ENCODE data around the gene CHRNA4. TPM values are rescaled to one million over a fixed set of nuclear protein-coding genes. Genes with fewer than 3 reads are reported as not detected.

Gene CHRNA4
- total RNA-seq, 6 experiments from 2014 or later, result 4.6 to 165 (median 26.8) TPM

DNA sequence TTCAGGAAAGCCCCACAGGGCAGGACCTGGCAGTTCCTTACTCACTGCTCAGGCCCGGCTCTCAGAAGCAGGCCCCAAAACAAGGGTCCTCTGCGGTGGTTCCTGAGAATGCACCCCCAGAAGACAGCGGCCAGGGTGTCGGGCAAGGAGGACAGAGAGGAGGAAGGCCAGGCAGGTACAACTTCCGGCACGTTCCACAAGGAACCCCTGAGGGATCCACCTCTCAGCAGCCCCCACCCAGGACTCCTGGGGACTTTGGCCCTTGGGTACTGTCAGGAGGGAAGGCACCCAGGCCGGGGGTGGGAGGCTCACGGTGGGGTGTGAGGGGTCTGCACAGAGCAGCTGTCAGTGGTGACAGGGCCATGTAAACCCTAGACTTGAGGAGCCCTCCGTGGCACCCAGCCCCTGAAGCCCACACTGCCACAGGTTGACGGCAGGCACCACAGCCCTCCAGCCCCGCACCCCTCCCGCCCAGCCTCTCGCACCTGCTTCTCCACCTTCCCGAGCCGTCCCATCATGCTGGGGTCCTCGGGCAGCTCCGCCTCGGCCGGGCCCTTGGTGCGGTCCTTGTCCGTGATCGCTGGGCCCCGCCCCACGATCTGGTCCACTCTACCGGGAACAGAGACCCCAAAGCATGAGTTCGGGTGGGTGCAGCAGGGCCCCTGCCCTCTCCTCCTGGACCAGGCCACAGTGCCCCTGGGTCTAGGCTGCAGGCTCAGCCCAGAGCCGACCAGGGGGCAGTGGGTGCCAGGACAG is 47.0 kb upstream of the CHRNA4 start:
- H3K36me3 ChIP-seq, result no peaks in the 10 kb centered on the region
- H3K27ac ChIP-seq, result no peak overlapping the region
- ATAC-seq (no peak), DNase-seq (no peak)
- no peaks in the 10 kb centered on the region for H3K4me1 ChIP-seq
- intact Hi-C loops (cut with DNase I), result no loop called here
- no peak overlapping the region for H3K4me3 ChIP-seq
- no CpG with 5 or more reads among the region's 27 CpGs for WGBS (ENCODE audit: insufficient coverage, low coverage, low lambda C conversion rate, missing lambda C conversion rate)
- H3K9me3 ChIP-seq, result no peaks in the 10 kb centered on the region
- H3K27me3 ChIP-seq, result no peaks in the 10 kb centered on the region
- no peak for TF ChIP-seq POLR2A (IDR thresholded peaks at IDR 0.05)
- TF ChIP-seq CTCF (IDR thresholded peaks at IDR 0.05), result no peak

DNA sequence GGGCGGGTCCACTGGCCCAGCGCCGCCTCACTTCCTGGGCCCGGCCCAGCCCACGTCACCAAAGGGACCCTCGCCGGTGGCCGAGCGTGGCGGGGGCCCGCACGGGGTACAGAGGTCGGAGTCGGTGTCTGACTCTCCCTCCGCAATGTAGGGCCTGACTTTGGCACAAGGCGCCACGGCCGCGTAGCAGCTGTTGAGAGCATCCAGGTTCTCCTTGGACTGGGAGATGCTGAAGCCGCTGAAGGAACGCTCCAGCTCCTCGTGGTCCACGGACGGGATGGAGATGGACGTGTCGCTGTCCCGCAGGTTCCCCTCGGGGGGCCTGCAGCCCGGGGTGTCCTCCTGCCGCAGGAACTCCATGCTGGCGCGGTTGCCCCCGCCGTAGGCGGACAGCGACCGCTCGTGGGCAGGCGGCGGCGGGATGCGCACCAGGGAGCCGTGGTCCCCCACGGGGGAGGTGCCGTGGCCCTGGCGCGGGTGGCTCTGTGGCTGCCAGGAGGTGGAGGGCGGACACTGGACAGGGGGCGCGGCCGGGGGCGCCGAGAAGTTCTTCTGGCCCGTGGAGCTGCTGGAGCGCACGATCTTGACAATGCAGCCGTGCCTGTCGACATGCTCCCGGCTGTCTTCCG is 45.6 kb upstream of the CHRNA4 start:
- no CpG with 5 or more reads among the region's 60 CpGs for WGBS (ENCODE audit: insufficient coverage, low coverage, low lambda C conversion rate, missing lambda C conversion rate)

GRCh38 chr20:63406011-63406410 is 44.9 kb upstream of the CHRNA4 start:
- TF ChIP-seq POLR2A (IDR thresholded peaks at IDR 0.05), result no peak
- WGBS (ENCODE audit: insufficient coverage, low coverage, low lambda C conversion rate, missing lambda C conversion rate), result no CpG with 5 or more reads among the region's 23 CpGs

More for the DNA sequence above, 45.6 kb upstream of the CHRNA4 start:
- TF ChIP-seq CTCF (IDR thresholded peaks at IDR 0.05) (no peak), POLR2A (IDR thresholded peaks at IDR 0.05) (no peak)
- ATAC-seq, result no peak
- H3K36me3 ChIP-seq, result no peaks in the 10 kb centered on the region
- H3K4me1 ChIP-seq, result no peaks in the 10 kb centered on the region
- H3K9me3 ChIP-seq, result no peaks in the 10 kb centered on the region
- no peaks in the 10 kb centered on the region for H3K27me3 ChIP-seq
- no peak for DNase-seq
- H3K4me3 ChIP-seq, result no peak overlapping the region
- no peak overlapping the region for H3K27ac ChIP-seq
- intact Hi-C loops (cut with DNase I), result no loop called here

GRCh38 chr20:63405102-63405730 is 44.1 kb upstream of the CHRNA4 start:
- Histone ChIP-seq H3K9me3 (no peaks in the 10 kb centered on the region), H3K36me3 (no peaks in the 10 kb centered on the region), H3K4me1 (no peaks in the 10 kb centered on the region), H3K4me3 (no peak overlapping the region), H3K27ac (no peak overlapping the region), H3K27me3 (no peaks in the 10 kb centered on the region)
- ATAC-seq, result no peak
- no peak for TF ChIP-seq CTCF (IDR thresholded peaks at IDR 0.05)
- no peak for TF ChIP-seq POLR2A (IDR thresholded peaks at IDR 0.05)
- WGBS (ENCODE audit: insufficient coverage, low coverage, low lambda C conversion rate, missing lambda C conversion rate), result 90% methylated on average over 4 of the region's 31 CpGs
- intact Hi-C loops (cut with DNase I), result no loop called here
- DNase-seq, result no peak

More at GRCh38 chr20:63406011-63406410, 44.9 kb upstream of the CHRNA4 start:
- ATAC-seq (no peak), DNase-seq (no peak)
- Histone ChIP-seq H3K9me3 (no peaks in the 10 kb centered on the region), H3K4me1 (no peaks in the 10 kb centered on the region), H3K27me3 (no peaks in the 10 kb centered on the region), H3K4me3 (no peak overlapping the region), H3K27ac (no peak overlapping the region), H3K36me3 (no peaks in the 10 kb centered on the region)
- intact Hi-C loops (cut with DNase I), result no loop called here

All from right lobe of liver (tissue), 6 donors.